Stimulated activated CD8-positive, alpha-beta memory T cell treated with anti-CD3 and anti-CD28 coated beads, Interleukin-7, amount 100 ng/mL, for 4 hours (primary cell): ENCODE data around the gene WFDC1.

Experiments
- DNase-seq, 2 donors: peaks; one replicate each; pipeline ENCODE4 v3.0.0-alpha.2; 2020; ENCODE audit warnings: low read depth in 2 of 2

Gene WFDC1

DNA sequence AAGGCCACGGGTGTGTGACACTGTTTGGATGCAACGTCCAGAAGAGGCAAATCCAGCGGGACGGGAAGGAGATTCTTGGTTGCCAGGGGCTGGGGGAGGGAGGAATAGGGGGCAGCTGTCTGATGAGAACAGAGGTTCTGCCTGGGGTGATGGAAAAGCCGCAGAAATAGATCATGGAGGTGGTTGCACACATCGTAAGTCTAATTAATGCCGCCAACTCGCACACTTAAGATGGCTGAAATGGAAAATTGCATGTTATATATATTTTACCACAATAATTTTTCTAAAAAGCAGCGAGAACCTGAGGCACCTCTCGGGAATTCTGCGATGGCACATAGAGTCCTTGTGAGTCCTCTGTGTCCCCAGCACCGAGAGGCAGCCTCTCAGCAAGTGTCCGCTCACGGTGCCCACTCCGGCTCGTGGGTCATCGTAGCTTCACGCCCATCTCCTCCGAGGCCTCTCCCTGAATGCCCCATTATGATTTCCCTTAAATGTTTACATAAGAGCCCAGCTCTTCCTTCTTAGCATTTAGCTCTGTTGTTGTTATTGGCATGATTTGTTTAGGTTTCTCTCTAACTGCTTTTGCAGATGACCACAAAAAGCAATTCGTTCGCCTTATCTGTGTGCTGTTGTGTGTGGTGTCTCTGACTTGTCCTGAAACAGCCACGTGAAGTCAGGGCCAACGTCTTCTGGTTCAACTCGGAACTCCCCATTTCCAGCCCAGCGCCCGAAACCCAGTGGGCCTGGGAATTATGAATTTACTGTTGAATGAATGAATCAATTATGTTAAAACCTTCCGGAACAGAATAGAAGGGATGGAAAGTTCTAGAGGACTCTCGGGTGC, 7.7 kb downstream of the WFDC1 start:
- no peak for DNase-seq

- no peak for DNase-seq
Measured at GRCh38 chr16:84303023-84303422, 8.3 kb downstream of the WFDC1 start.

DNA sequence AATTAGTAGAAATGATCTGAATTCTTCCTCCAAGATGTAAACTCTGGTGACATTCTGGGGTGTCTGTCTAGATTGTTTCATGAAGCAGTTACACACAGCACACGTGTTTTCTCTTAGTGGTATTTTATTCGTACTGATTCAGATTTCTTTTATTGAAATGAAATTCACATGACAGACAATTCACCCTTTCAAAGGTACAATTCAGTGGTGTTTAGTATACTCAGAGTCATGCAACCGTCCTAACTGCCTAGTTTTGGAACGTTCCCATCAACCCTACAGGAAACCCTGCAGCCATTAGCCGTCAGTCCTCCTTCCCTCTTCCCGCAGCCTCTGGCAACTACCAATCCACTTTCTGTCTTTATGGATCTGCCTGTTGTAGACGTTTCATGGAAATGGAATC, 8.8 kb downstream of the WFDC1 start:
- DNase-seq: no peak

- no peak for DNase-seq
Measured at GRCh38 chr16:84306564-84306963, 11.9 kb downstream of the WFDC1 start.

GRCh38 chr16:84307209-84307954, 12.7 kb downstream of the WFDC1 start:
- DNase-seq: no peak

GRCh38 chr16:84308120-84308519, 13.4 kb downstream of the WFDC1 start:
- DNase-seq: no peak

GRCh38 chr16:84310642-84311041, 16.0 kb downstream of the WFDC1 start:
- no peak for DNase-seq

DNA sequence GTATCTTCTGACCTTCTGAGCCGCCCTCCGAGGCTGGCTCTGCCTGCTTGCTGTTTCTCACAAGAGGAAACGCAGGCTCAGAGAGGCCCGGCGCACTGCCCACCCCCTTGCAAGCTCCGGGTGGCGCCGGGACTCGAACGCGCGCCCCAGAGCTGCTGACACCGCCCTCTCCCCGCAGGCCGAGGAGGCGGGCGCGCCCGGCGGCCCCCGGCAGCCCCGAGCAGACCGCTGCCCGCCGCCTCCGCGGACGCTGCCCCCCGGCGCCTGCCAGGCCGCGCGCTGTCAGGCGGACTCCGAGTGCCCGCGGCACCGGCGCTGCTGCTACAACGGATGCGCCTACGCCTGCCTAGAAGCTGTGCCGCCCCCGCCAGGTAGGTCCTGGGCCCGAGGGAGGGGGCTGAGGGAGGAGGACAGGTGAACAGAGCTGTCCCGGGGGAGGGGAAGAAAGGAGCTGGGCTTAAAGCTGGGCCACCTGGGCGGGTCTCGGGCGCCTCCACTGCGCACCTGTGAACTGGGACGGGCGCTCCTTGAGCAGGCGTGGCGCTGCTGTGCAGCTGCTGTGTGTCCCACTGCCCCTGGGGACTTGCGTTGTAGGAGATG, 18.2 kb downstream of the WFDC1 start:
- DNase-seq: no peak

GRCh38 chr16:84313921-84314320, 19.2 kb downstream of the WFDC1 start:
- no peak for DNase-seq

DNA sequence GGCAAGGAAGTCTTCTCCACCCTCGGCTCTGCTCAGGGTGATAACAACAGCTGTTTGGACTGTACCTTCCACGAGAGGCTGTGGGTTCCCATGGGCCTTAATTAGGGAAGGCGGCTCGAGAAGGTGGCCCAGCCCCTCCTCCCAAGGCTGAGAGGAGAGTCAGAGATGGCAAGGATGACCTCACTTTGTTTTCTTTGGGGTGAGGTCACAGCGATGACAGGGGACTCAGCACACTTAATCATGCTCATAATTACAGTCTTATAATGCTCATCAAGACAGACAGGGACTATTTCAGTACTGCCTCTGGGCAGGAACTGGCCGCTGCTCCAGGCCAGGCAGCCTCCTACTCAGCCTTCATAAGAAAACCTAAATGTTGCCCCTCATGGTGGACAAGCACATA, 19.7 kb downstream of the WFDC1 start:
- DNase-seq: no peak

DNA sequence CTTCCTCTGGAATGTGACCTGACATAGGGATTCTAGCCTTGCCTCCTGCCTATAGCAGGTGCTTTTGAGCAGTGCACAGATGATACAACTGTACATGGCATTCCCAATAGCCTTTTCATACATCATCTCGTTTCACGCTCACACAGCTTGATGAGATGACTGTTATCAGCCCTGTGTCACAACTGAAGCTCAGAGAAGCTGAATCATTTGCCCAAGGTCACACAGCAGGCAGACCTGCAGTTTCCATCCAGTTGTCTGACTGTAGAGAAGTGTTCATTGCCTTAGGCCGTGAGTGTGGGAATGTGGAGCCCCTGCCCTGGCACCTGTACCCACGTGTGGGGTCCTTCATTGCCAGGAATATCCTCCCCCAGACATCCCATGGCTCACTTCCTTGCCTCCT, 20.1 kb downstream of the WFDC1 start:
- DNase-seq: no peak

DNA sequence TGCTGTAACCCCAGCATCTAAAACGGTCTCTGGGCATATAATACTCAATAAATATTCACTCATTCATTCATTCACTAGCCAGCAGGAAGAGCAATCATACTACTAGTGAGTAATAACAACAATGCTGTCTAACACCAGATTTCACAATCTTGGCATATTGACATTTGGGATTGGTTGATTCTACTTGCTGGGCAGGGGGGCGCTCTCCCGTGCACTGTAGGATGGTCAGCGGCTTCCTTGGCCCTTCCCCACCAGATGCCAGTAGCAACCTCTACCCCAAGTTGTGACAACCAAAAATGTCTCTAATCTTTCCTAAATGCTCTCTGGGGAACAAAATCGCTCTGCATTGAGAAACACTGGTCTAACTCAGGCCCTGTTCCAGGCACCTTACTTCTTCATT, 20.7 kb downstream of the WFDC1 start:
- DNase-seq: no peak

- no peak for DNase-seq
Measured at GRCh38 chr16:84318091-84318975, 23.7 kb downstream of the WFDC1 start.

GRCh38 chr16:84319146-84319760, 24.6 kb downstream of the WFDC1 start:
- DNase-seq: no peak

DNA sequence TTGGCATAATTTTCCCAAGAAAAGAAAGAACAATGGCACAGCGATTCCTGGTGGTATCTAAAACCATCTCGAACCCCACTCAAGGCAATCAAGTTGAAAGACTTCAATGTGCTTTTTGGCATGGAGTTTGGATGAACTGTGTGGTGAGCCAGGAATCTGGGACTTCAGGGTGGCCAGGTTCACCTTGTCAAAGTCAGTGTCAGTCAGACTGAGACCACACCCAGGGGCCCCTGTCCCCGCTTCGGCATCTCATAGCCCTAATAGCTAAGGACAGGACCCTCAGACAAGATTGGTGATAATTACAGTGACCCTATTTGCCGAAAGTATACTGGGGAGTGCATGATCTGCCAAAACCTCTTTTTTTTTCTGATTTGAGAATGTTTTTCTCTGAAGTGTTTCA, 25.8 kb downstream of the WFDC1 start:
- DNase-seq: no peak

DNA sequence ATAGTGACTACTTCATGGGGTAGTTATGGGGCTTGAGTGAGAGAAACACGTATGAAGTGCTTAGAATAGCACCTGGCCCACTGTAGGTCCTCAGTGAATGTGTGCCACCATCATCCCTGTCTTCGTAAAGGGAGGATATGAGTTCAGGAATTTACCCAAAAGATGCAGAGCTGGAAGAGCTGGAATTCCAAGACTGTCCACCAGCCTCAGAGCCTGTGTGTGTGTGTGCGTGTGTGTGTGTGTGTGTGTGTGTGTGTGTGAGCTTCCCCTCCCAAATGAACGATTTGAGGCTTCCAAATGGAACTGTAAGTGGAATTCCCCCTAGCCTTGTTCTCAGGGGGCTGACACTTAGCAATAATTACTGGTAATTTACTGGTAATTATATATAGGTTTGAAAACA, 27.3 kb downstream of the WFDC1 start:
- no peak for DNase-seq

DNA sequence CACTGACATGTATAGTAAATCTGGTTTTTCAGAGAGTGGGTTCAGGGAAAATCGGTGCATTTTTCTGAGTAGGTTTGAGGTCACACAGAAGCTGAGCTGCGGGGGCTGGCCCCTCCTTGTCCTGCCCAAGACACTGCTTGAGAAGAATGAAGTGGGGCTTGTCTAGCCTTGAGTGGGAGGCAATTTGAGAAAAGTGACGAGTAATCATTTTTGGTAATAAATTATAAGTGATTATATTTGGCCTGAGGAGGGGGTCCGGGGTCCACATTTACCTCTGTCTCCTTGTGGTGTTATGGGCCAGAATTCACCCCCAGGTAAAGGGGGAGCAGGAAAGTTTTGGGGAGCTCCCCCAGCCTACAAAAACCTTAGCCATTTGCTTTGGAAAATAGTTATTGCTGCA, 28.1 kb downstream of the WFDC1 start:
- DNase-seq: no peak

- DNase-seq: no peak
Measured at GRCh38 chr16:84323606-84324005, 28.9 kb downstream of the WFDC1 start.

GRCh38 chr16:84324434-84325262, 30.0 kb downstream of the WFDC1 start:
- no peak for DNase-seq

- DNase-seq: no peak
Measured at GRCh38 chr16:84326545-84326944, 31.9 kb downstream of the WFDC1 start.
